Parathyroid adenoma (tissue), 2 donors: ENCODE data around the gene KNOP1.
A peak's percentile ranks its signal among the peaks of the same experiment; 100 is the strongest.

Experiments
- H2AFZ ChIP-seq: fragments of 300-600 bp; sonication (generic); one replicate; pipeline ENCODE4 v1.7.0; 2017; ENCODE audit warnings: antibody characterized with exemption, mild to moderate bottlenecking
- H3K27ac ChIP-seq: fragments of 300-600 bp; sonication (generic); one replicate; pipeline ENCODE4 v1.7.0; 2017
- H3K27me3 ChIP-seq: fragments of 300-600 bp; sonication (generic); one replicate; pipeline ENCODE4 v1.7.0; 2017; ENCODE audit warnings: low read length; ENCODE audit not compliant: control insufficient read depth, insufficient read depth
- H3K36me3 ChIP-seq: fragments of 300-600 bp; sonication (generic); one replicate; pipeline ENCODE4 v1.7.0; 2017; ENCODE audit warnings: low read length; ENCODE audit not compliant: control insufficient read depth, insufficient read depth
- H3K4me1 ChIP-seq: fragments of 300-600 bp; sonication (generic); one replicate; pipeline ENCODE4 v1.7.0; 2017; ENCODE audit warnings: control low read depth
- H3K4me2 ChIP-seq: fragments of 300-600 bp; sonication (generic); one replicate; pipeline ENCODE4 v1.7.0; 2017; ENCODE audit warnings: low read length
- H3K4me3 ChIP-seq: fragments of 300-600 bp; sonication (generic); one replicate; pipeline ENCODE4 v1.7.0; 2017; ENCODE audit warnings: low read depth, low read length
- H3K79me2 ChIP-seq: fragments of 300-600 bp; sonication (generic); one replicate; pipeline ENCODE4 v1.7.0; 2017; ENCODE audit warnings: control low read depth
- H3K9ac ChIP-seq: fragments of 300-600 bp; sonication (generic); one replicate; pipeline ENCODE4 v1.7.0; 2017; ENCODE audit warnings: mild to moderate bottlenecking
- H3K9me3 ChIP-seq: fragments of 300-600 bp; sonication (generic); one replicate; pipeline ENCODE4 v1.7.0; 2017; ENCODE audit warnings: low read length; ENCODE audit not compliant: control insufficient read depth
- CTCF ChIP-seq: fragments of 300-600 bp; sonication (generic); IDR thresholded peaks from one replicate; pipeline ENCODE4 v1.7.0; 2017; ENCODE audit warnings: antibody characterized with exemption, mild to moderate bottlenecking
- donor health status: primary hyperparathyroidism.

Gene KNOP1

GRCh38 chr16:19698480-19699465 lies 19.3 kb downstream of the KNOP1 start:
- Histone ChIP-seq H3K27me3 (no peaks in the 10 kb centered on the region), H3K27ac (peak overlapping the region; percentile 89), H2AFZ (peak overlapping the region; percentile 36), H3K36me3 (no peaks in the 10 kb centered on the region), H3K9me3 (no peaks in the 10 kb centered on the region), H3K4me1 (peaks cover 58% of the 10 kb centered on the region), H3K4me2 (peak overlapping the region; percentile 30), H3K79me2 (no peaks in the 10 kb centered on the region), H3K4me3 (peak overlapping the region; percentile 9), H3K9ac (no peak overlapping the region)
- TF ChIP-seq CTCF: no peak

DNA sequence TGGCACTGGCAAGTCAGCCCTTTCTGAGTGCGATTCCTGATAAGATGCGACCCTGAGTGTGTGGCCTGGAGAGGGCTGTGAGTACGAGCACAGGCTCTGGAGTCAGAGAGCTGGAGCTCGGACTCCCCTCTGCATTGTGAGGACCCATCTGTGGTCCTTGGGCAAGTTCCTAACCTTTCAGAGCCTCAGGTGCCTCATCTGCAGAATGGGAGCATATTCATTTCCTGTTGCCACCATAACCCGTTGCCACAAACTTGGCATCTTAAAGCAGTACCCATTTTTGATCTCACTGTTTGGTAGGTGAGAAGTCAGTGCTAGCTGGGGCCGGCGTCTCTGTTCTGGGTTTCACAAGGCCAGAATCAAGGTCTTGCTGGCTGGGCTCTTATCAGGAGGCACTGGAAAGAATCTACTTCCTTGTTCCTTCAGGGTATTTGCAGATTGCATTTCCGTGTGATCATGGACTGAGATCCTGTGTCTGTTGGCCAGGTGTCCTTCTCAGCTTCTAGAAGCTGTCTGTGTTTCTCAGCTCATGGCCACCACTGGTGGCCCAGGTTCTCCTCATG lies 20.2 kb downstream of the KNOP1 start:
- TF ChIP-seq CTCF: no peak
- H3K4me1 ChIP-seq: peaks cover 58% of the 10 kb centered on the region
- no peak overlapping the region for H3K9ac ChIP-seq
- H3K27ac ChIP-seq: peak overlapping the region; percentile 89
- no peaks in the 10 kb centered on the region for H3K36me3 ChIP-seq
- H3K9me3 ChIP-seq: no peaks in the 10 kb centered on the region
- no peaks in the 10 kb centered on the region for H3K79me2 ChIP-seq
- no peak overlapping the region for H3K4me3 ChIP-seq
- no peaks in the 10 kb centered on the region for H3K27me3 ChIP-seq
- no peak overlapping the region for H2AFZ ChIP-seq
- peak overlapping the region; percentile 30 for H3K4me2 ChIP-seq

- Histone ChIP-seq H2AFZ (no peak overlapping the region), H3K4me2 (no peak overlapping the region), H3K27ac (peak overlapping the region; percentile 89), H3K27me3 (no peaks in the 10 kb centered on the region), H3K9ac (no peak overlapping the region), H3K9me3 (no peaks in the 10 kb centered on the region), H3K4me1 (peaks cover 58% of the 10 kb centered on the region), H3K36me3 (no peaks in the 10 kb centered on the region), H3K79me2 (peaks cover 2% of the 10 kb centered on the region), H3K4me3 (no peak overlapping the region)
- no peak for TF ChIP-seq CTCF
Observed at GRCh38 chr16:19696961-19697360, 21.1 kb downstream of the KNOP1 start.

DNA sequence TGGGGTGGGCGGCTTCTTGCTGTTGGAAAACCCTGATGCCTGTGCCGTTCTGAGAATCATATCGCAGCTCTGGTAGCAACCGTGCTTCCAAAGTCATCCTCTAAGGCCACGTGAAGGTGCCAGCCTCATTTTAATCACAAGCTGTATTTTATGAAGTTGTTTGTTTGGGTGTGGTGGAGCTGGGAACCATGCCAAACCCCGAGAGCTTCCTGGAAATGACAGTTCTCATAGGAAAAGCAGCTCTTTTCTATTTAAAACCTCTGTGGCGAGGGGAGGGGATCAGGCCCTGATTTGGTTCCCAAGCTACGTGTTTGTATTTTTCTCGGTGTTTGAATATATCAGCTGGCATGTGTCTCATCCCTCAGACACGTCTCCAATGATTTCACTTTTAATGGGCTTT lies 21.7 kb downstream of the KNOP1 start:
- no peak overlapping the region for H3K9ac ChIP-seq
- TF ChIP-seq CTCF: no peak
- no peaks in the 10 kb centered on the region for H3K36me3 ChIP-seq
- H3K9me3 ChIP-seq: no peaks in the 10 kb centered on the region
- H3K27me3 ChIP-seq: no peaks in the 10 kb centered on the region
- no peak overlapping the region for H3K4me3 ChIP-seq
- peak overlapping the region; percentile 89 for H3K27ac ChIP-seq
- H3K4me2 ChIP-seq: no peak overlapping the region
- peak overlapping the region; percentile 13 for H2AFZ ChIP-seq
- peaks cover 2% of the 10 kb centered on the region for H3K79me2 ChIP-seq
- H3K4me1 ChIP-seq: peaks cover 58% of the 10 kb centered on the region
